ENCODE results near the gene RPH3AL. TPM values are rescaled to one million over a fixed set of nuclear protein-coding genes. Genes with fewer than 3 reads are reported as not detected.

RPH3AL gene
- total RNA-seq, 1 experiment from 2014 or later = 26.0 TPM

DNA sequence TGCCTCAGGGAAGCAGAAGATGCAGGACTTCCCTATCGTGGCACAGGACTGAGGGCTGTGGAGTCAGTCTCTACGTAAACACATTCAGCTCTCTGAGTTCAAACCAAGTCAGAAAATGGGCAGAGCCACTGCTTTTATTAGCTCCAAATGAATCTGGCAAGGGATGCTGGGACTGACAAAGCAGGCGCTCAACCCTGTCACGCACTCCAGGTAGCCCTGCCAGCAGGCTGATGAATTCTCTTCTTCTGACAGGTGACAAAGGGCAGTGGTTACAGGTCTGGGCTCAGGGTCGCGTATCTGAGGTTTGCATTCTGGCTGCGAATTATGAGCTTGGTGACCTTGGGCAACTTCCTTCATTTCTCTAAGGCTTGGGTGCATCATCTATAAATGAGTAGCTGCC lies 9.4 kb downstream of the RPH3AL start:
- intact Hi-C loops (cut with micrococcal nuclease; ENCODE audit: unreplicated experiment) = no loop called here
- Histone ChIP-seq H4K20me1 (ENCODE audit: insufficient read depth) (no peaks in the 10 kb centered on the region), H3K4me3 (no peak overlapping the region), H3K27me3 (ENCODE audit: insufficient read depth, low read depth) (no peaks in the 10 kb centered on the region), H3K79me2 (ENCODE audit: low read depth) (no peaks in the 10 kb centered on the region), H3F3A (ENCODE audit: insufficient read depth, low read depth) (no peaks in the 10 kb centered on the region), H3K9me3 (ENCODE audit: insufficient read depth, low read depth) (no peaks in the 10 kb centered on the region), H3K9me2 (ENCODE audit: insufficient read depth) (no peaks in the 10 kb centered on the region), H3K4me2 (no peak overlapping the region), H2AFZ (no peak overlapping the region), H3K27ac (no peak overlapping the region), H3K4me1 (replicated peaks; ENCODE audit: insufficient read depth) (no peaks in the 10 kb centered on the region), H3K36me3 (ENCODE audit: low read depth) (no peaks in the 10 kb centered on the region)
- POLR2A ChIA-PET (ENCODE audit: unreplicated experiment) = no interaction called here
- no TSS peak for BruUV-seq (replicated peaks)
- TF ChIP-seq, protein P1, sequence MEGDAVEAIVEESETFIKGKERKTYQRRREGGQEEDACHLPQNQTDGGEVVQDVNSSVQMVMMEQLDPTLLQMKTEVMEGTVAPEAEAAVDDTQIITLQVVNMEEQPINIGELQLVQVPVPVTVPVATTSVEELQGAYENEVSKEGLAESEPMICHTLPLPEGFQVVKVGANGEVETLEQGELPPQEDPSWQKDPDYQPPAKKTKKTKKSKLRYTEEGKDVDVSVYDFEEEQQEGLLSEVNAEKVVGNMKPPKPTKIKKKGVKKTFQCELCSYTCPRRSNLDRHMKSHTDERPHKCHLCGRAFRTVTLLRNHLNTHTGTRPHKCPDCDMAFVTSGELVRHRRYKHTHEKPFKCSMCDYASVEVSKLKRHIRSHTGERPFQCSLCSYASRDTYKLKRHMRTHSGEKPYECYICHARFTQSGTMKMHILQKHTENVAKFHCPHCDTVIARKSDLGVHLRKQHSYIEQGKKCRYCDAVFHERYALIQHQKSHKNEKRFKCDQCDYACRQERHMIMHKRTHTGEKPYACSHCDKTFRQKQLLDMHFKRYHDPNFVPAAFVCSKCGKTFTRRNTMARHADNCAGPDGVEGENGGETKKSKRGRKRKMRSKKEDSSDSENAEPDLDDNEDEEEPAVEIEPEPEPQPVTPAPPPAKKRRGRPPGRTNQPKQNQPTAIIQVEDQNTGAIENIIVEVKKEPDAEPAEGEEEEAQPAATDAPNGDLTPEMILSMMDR (conservative IDR thresholded peaks at IDR 0.05) = no peak
- TF ChIP-seq EZH2 (IDR thresholded peaks at IDR 0.05; ENCODE audit: low read depth) = no peak
- CTCF ChIA-PET = no interaction called here
- DNase-seq = no peak

- H2AFZ ChIP-seq = no peak overlapping the region
- no peak overlapping the region for H3K4me2 ChIP-seq
- no peaks in the 10 kb centered on the region for H3K27me3 ChIP-seq (ENCODE audit: insufficient read depth, low read depth)
- no peaks in the 10 kb centered on the region for H4K20me1 ChIP-seq (ENCODE audit: insufficient read depth)
- H3F3A ChIP-seq (ENCODE audit: insufficient read depth, low read depth) = no peaks in the 10 kb centered on the region
- H3K4me1 ChIP-seq (replicated peaks; ENCODE audit: insufficient read depth) = no peaks in the 10 kb centered on the region
- TF ChIP-seq EZH2 (IDR thresholded peaks at IDR 0.05; ENCODE audit: low read depth) = no peak
- TF ChIP-seq, protein P1 (conservative IDR thresholded peaks at IDR 0.05) = no peak
- ChIA-PET CTCF (no interaction called here), POLR2A (ENCODE audit: unreplicated experiment) (no interaction called here)
- no peaks in the 10 kb centered on the region for H3K9me2 ChIP-seq (ENCODE audit: insufficient read depth)
- no peaks in the 10 kb centered on the region for H3K9me3 ChIP-seq (ENCODE audit: insufficient read depth, low read depth)
- intact Hi-C loops (cut with micrococcal nuclease; ENCODE audit: unreplicated experiment) = no loop called here
- no peak for DNase-seq
- no TSS peak for BruUV-seq (replicated peaks)
- H3K4me3 ChIP-seq = no peak overlapping the region
- H3K27ac ChIP-seq = no peak overlapping the region
- H3K79me2 ChIP-seq (ENCODE audit: low read depth) = no peaks in the 10 kb centered on the region
- H3K36me3 ChIP-seq (ENCODE audit: low read depth) = no peaks in the 10 kb centered on the region
Measured at GRCh38 chr17:340074-340473, 12.5 kb downstream of the RPH3AL start.

- no peaks in the 10 kb centered on the region for H3K27me3 ChIP-seq (ENCODE audit: insufficient read depth, low read depth)
- no peaks in the 10 kb centered on the region for H3F3A ChIP-seq (ENCODE audit: insufficient read depth, low read depth)
- H2AFZ ChIP-seq = no peak overlapping the region
- H3K27ac ChIP-seq = no peak overlapping the region
- ChIA-PET CTCF (no interaction called here), POLR2A (ENCODE audit: unreplicated experiment) (no interaction called here)
- H3K9me2 ChIP-seq (ENCODE audit: insufficient read depth) = no peaks in the 10 kb centered on the region
- no peak for DNase-seq
- BruUV-seq (replicated peaks) = no TSS peak
- H3K79me2 ChIP-seq (ENCODE audit: low read depth) = no peaks in the 10 kb centered on the region
- H3K4me3 ChIP-seq = no peak overlapping the region
- no peaks in the 10 kb centered on the region for H4K20me1 ChIP-seq (ENCODE audit: insufficient read depth)
- H3K4me2 ChIP-seq = no peak overlapping the region
- intact Hi-C loops (cut with micrococcal nuclease; ENCODE audit: unreplicated experiment) = no loop called here
- TF ChIP-seq, protein P1 (conservative IDR thresholded peaks at IDR 0.05) = no peak
- TF ChIP-seq EZH2 (IDR thresholded peaks at IDR 0.05; ENCODE audit: low read depth) = no peak
- no peaks in the 10 kb centered on the region for H3K4me1 ChIP-seq (replicated peaks; ENCODE audit: insufficient read depth)
- H3K36me3 ChIP-seq (ENCODE audit: low read depth) = no peaks in the 10 kb centered on the region
- no peaks in the 10 kb centered on the region for H3K9me3 ChIP-seq (ENCODE audit: insufficient read depth, low read depth)
Measured at GRCh38 chr17:339193-340061, 13.2 kb downstream of the RPH3AL start.
